ENCODE results near the gene ZNF18.

The ZNF18 gene

GRCh38 chr17:11997147-11997971 is at the start of gene ZNF18:
TSS of gene ZNF18 (minus strand) at chr17:11997475. CDS start at chr17:11992829, 4,646 bp downstream.
- no peak for TF ChIP-seq CTCF (IDR thresholded peaks at IDR 0.05; ENCODE audit: borderline replicate concordance, control extremely low read depth, extremely low read depth, insufficient read depth, missing control alignments)
- peak; percentile 98 for DNase-seq (ENCODE audit: low spot score)
- in situ Hi-C loops (cut with MboI; ENCODE audit: low sequenced_read_pairs, unreplicated experiment): loop anchor here (25.0 kb wide), 2 partner anchors 1015 to 1135 kb away; partner anchors contain the start of gene ELAC2

- in situ Hi-C loops (cut with MboI; ENCODE audit: low sequenced_read_pairs, unreplicated experiment): no loop called here
- no peak for TF ChIP-seq CTCF (IDR thresholded peaks at IDR 0.05; ENCODE audit: borderline replicate concordance, control extremely low read depth, extremely low read depth, insufficient read depth, missing control alignments)
- DNase-seq (ENCODE audit: low spot score): no peak
These were observed 49.5 kb upstream of the ZNF18 start for GRCh38 chr17:12046786-12047185.

- DNase-seq (ENCODE audit: low spot score): no peak
- in situ Hi-C loops (cut with MboI; ENCODE audit: low sequenced_read_pairs, unreplicated experiment): no loop called here
- TF ChIP-seq CTCF (IDR thresholded peaks at IDR 0.05; ENCODE audit: borderline replicate concordance, control extremely low read depth, extremely low read depth, insufficient read depth, missing control alignments): no peak
These were observed 46.4 kb upstream of the ZNF18 start for GRCh38 chr17:12043702-12044101.

- DNase-seq (ENCODE audit: low spot score): no peak
- in situ Hi-C loops (cut with MboI; ENCODE audit: low sequenced_read_pairs, unreplicated experiment): no loop called here
- no peak for TF ChIP-seq CTCF (IDR thresholded peaks at IDR 0.05; ENCODE audit: borderline replicate concordance, control extremely low read depth, extremely low read depth, insufficient read depth, missing control alignments)
These were observed 44.0 kb upstream of the ZNF18 start for GRCh38 chr17:12041312-12041711.

- TF ChIP-seq CTCF (IDR thresholded peaks at IDR 0.05; ENCODE audit: borderline replicate concordance, control extremely low read depth, extremely low read depth, insufficient read depth, missing control alignments): no peak
- in situ Hi-C loops (cut with MboI; ENCODE audit: low sequenced_read_pairs, unreplicated experiment): no loop called here
- no peak for DNase-seq (ENCODE audit: low spot score)
These were observed 43.2 kb upstream of the ZNF18 start for GRCh38 chr17:12040478-12040877.

GRCh38 chr17:12037970-12038369 is 40.7 kb upstream of the ZNF18 start:
- no peak for TF ChIP-seq CTCF (IDR thresholded peaks at IDR 0.05; ENCODE audit: borderline replicate concordance, control extremely low read depth, extremely low read depth, insufficient read depth, missing control alignments)

More at GRCh38 chr17:12037970-12038369, 40.7 kb upstream of the ZNF18 start:
- no peak for DNase-seq (ENCODE audit: low spot score)
- in situ Hi-C loops (cut with MboI; ENCODE audit: low sequenced_read_pairs, unreplicated experiment): no loop called here

All from GM13976 (cell line).